ENCODE results near the gene ZBTB7C.

Gene ZBTB7C

DNA sequence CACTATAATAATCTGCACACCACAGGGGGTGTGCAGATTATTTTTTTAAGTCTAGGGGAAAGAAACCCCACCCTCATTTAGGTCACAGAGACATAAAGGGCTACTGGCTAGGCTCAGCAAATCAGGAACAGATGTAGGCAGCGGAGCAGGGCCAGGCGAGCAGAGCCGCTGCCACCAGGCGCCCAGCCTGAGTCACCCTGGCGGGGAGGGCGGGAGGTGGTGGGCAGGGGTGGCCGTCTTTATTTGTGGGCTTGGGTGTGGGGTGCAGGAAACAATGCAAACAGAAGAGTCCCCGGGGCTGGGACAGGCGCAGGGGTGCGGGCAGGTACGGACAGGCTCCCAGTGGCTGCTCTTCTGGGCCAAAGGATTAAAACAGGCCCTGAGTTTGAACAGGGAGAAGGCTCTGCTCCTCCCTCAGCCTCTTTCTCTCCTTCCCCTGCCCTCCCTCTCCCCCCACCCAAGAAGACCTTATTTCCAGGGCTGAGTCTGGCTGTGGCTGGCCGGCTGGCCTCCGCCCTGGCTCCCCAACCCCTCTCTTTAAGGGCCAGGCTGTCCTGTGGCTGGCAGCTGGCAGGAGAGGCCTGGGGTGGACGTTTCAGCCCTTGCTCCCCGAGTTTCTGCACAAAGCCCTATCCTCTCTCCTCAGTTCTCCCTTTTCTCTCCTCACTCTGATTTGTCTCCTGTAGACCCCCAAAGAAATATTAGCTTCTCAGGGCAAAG is 335.8 kb downstream of the ZBTB7C start:
- no peak for FAIRE-seq

DNA sequence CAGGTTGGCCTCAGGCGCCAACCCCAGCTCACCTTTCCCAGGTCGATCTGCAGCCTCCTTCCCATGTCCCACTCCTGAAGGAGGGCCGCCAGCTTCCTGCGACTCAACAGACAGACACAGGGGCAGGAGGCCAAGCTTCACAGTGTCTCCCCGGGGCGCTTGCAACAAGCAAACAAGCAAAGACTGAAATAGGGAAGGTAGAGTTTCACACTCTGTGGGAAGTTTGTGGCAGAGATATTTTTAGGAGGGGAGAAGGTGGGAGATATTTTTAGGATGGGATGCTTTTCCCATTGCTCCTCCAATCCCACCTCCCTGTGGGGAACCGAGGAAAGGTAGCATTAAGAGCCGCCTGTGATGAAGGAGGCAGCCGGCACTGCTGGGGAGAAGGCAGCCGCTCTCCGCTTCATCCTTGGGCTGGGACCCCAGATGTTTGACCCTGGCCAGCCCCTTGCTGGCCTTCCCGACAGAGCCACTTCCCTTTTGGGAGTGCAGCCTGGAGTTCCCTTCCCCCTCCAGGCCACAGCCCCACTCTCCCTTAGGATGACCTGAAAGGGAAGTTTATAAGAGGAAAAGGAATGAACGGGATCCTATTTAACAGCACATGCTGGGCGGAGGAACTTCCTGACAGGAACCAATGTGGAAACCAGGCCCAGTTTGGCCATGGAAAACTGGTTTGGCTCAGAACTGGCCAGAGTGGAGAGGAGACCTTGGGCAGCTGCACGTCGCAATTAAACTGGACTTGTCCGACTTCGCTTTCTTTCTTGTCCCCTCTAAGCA is 336.6 kb downstream of the ZBTB7C start:
- FAIRE-seq, result no peak

DNA sequence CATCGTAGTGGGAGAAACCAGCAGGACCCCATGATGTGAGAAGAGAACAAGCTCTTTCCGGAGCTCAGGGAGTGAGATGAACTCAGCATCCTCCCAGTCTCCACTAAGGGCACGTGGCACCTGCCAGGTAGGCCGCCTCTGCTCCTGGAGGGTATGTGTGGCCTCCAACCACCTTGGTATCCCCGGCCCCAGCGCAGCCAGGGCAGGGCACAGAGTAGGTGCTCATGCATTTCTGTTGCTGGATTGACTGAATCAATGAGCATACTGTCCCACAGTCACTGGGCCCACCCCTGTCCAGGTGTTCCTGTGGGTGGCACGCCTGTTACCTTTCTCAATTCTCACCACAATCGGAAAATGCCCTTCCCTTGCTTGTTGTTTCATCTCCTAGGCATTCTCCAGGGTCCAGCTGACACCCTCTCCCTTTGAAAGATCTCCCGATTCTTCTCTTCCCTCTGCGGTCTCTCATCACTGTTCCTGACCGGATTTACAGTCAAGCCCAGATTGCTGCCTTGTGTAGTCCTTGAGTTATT is 340.2 kb downstream of the ZBTB7C start:
- FAIRE-seq, result no peak

DNA sequence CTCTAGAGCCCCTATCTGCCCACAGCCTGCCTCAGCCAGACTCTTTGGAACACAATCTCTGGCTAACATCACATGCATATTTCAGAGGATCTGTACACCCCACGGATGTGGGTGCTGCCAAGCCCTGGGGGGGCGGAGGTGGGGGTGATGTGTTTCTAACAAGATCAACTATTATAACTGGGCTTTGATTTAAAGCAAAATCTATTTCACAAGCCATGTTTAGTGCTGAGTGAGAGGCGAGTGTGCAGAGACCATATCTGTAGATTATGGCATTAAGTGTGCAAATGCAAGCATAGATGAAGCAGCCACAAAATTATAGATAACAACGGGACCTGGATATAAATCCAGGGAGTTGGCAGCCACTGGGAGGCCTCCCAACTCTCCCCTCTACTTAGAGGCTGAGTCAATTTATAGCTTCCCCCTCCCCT is 342.9 kb downstream of the ZBTB7C start:
- FAIRE-seq, result no peak

DNA sequence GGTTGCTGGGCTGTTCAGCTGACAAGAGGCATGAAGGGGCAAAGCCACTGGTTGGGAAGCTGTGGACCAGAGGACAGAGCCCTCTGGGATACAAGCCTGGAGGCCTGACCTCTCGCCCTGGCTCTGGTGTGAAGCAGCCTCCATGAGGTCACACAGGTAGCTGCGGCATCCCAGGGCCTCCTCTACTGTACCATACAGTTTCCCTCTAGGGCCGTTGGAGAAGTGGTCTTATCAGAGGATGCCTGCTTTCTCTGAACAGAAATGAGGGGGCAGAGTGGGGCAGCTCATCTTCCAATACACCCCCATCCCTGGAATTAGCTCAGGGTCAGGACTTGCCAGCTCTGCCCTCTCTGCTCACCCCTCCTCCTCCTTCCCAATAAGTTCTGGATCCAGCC is 343.6 kb downstream of the ZBTB7C start:
- FAIRE-seq, result no peak

DNA sequence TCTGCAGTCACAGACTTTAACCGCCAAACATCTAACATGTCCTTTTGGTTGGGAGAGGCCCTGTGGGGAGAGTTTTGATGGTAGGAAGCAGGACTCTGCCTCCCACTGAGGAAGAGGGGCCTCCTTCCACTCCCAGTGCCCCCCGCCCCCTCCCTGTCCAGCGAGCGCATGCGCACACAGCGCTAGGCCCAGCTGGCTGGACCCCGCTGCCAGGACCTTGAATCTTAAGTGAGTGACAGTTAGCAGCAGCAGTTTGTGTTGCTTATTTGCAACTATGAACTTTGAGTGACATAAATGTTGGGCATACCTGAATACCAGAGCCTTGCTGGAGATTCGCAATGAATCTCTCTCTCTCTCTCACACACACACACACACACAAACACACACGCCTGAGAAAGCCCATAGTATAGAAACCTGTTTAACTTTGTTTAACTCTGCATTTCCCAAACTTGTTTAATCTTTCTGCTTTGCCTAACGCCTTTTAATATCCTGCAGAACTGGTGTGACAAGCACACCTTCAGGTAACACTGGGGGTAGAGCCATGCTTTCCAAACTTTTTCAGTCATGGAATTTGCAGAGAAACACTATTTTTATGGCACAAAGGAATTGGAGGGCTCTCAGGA is 344.1 kb downstream of the ZBTB7C start:
- FAIRE-seq, result no peak

DNA sequence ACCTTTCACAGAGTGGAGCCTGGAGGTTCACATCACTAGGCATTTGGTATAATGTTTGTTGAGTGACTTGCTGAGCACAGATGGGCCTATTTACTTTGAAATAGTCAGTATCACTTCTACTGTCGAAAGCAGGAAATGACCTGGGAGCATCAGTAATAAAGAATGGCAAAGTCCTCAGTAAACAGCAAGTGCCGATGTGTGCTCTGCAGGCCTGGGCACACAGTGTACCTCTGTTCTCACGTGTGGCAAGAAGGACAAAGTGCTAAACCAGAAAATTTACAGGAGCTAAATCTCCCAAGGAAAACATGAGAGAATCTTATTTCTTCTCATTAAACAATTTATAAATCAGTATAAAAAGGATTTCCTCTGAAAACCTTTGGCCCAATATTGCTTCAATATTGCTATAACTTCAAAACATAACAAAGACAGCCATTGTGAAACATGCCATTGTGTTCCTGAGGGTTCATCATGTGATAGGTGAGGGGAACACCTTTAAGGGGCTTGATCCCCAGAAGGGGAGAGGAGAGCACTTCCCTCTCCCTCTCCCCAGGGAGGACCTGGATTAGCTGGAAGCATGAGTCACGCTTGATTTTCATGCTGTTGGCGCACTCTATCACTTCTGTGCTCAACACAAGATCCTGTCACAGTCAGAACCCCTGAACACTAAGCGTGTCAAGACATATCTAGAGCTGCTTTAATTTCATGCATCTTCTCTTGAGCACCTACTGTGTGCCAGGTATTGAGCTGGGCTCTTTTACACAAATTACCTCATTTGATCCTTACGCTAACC is 347.2 kb downstream of the ZBTB7C start:
- FAIRE-seq, result no peak

DNA sequence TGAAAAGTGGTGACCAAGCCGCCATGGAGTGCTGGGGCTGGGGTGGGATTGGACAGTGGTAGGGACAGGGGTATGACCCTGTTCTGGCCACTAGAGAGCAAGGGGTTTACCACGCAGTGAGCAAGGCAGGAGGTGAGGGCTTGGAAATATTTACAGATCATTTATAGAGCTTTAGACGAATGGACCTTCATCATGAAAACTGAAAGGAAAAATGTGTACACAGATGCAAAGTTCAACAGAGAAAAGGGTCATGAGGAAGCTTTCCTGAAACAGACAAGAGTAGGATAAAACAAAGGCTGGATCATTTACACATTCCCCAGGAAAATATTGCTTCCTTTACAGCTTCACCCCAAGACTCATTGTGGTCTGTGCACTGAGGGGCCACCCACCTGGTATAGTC is 348.2 kb downstream of the ZBTB7C start:
- no peak for FAIRE-seq

DNA sequence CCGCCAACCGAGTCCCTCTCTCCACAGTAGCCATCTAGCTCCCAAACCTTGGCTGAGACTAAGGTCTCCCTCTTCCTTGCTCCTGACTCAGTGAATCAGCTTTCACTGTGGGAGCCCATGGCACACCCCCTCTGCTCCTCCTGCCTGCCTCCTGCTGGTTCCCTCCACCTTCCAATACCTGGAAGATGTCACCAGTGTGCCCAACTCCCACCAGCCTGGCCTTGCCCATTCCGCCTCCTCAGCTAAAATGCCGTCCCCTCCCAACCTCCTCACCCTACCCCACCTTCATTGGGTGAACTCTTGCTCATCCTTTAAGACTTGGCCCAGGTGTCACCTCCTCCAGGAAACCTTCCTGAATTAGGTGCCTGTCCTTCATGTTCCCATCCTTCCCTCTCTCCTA is 348.8 kb downstream of the ZBTB7C start:
- no peak for FAIRE-seq

DNA sequence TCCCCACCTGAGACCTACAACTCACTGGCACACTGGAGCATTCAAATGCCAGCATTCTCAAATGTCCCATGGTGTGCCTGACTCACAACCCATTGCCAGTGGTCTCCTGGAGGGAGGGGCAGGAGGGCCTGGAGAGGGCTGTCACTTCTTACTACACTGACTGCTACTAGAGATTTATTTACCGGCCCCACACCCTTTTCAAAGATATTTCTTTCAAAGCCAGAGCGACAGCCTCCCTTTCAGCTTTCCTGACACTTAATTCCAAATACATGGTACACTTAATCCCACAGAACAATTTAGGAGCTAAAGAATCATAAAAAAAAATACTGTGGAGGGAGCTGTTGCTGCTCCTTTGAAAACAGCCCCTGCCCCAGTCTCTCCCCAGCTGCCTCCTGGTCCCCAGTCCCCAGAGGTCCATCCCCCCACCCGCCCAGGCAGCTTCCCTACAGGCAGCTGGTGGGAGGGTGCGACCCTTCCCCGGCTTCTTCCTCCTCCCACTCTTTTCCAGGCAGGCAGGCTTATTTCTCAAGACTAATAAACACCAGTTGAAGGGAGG is 349.6 kb downstream of the ZBTB7C start:
- no peak for FAIRE-seq

DNA sequence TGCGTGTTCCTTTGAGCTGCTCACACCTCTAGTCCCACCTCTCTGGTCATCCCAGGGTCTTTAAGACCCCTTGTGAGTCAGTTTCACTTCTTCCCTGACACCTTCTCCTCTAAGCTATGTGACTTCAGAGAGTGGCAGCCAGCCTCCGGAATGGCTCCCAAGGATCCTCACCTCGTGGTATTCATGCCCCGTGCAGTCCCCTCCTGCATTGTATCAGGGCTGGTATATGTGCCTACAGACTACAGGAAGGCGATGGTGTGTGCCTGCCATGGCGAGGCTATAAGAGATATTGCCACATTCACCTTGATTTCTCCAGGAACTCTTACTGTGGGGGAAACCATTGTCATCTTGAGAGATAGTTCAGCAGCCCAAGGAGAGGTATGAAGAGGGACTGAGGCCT is 350.7 kb downstream of the ZBTB7C start:
- FAIRE-seq, result no peak

DNA sequence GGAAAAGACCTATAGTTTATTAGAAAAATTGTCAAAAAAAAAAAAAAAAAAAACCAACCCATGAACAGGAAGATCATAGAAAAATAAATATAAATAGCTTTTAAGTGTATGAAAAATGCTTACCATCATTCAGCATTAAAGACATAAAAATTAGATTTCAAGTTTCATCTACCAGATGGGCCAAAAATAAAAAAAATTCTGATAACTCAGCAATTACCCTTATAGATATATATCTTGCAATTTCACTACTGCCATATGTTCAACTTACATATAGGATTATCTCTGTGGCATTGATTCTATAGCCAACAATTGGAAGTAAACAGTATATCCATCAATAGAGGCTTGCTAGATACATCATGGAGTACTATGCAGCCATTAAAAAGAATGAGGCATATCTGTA is 352.2 kb downstream of the ZBTB7C start:
- FAIRE-seq, result no peak

DNA sequence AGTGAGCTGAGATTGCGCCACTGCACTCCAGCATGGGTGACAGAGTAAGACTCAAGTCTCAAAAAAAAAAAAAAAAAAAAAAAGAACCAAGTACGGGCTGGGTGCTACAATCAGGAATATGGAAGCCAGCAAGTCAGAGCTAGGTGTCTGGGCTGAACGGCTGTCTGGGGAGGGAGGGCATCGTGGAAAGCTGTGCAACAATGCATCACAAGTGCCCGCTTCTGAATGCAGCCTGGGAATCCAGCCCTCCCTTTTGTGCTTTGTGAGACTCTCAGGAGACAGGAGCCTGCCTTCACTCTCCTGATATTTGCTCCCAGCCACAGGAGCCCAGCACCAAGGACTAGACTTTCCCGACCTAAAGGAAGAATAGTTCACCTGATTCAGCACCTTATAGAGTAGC is 353.8 kb downstream of the ZBTB7C start:
- no peak for FAIRE-seq

DNA sequence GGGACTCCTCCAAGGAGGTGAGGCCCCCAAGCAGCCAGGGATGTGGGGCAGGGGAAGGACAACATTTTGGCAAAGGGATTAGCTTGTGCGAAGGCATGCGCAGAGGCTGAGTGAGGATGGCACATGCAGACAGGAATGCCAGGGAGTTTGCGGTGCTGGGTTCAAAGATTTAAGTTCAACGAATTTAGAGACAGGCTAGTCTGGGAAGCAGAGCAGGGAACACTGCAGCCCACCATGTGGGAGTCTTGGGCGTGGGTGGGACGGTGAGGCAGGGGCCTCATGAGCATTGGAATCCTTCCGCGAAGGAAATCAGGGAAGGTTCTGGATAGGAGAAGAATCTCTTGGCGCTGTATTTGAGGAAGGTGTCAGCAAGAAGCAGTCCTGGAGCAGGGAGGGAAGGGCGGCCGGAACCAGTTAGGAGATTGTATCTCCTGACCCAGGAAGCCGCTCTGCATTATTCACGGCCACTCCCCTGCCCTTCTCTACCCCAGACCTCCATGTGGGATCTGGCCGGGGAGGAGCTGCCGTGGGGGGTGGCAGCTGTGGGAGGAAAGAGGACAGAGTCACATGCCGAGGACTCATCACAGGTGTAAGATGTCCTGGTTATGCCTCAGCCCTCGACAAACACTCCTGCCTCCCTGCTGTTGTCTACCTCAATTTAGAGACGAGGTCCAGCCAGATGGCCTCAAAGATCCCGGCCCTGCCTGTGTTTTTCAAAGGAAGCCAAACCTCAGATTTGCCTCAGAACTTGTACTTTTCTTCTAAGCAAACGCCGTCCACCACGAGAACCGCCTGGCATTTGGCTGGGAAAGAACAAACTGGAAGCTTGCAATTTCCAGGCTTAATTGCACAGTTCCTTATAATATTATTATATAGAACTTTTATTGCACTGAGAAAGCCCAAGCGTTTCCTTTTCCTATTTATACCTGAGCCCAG is 355.0 kb downstream of the ZBTB7C start:
- no peak for FAIRE-seq

DNA sequence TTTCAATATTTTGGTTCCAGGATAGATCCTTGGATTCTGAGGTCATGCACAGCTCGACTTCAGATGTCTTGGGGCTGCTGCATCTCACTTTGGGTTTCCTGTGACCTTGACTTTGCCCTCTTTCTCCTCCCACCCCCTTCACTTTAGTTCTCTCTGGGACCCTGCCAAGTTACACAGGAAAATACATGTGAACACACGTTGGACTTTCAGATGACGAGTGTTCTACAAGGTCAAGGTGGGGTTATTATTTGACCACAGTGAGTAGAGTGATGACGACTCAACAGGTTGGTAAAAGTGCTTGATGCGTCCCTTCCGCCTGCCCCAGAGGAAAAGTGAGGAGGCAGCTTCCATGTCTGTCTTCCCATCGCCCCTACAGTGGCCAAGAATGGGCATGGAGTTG is 356.3 kb downstream of the ZBTB7C start:
- no peak for FAIRE-seq

DNA sequence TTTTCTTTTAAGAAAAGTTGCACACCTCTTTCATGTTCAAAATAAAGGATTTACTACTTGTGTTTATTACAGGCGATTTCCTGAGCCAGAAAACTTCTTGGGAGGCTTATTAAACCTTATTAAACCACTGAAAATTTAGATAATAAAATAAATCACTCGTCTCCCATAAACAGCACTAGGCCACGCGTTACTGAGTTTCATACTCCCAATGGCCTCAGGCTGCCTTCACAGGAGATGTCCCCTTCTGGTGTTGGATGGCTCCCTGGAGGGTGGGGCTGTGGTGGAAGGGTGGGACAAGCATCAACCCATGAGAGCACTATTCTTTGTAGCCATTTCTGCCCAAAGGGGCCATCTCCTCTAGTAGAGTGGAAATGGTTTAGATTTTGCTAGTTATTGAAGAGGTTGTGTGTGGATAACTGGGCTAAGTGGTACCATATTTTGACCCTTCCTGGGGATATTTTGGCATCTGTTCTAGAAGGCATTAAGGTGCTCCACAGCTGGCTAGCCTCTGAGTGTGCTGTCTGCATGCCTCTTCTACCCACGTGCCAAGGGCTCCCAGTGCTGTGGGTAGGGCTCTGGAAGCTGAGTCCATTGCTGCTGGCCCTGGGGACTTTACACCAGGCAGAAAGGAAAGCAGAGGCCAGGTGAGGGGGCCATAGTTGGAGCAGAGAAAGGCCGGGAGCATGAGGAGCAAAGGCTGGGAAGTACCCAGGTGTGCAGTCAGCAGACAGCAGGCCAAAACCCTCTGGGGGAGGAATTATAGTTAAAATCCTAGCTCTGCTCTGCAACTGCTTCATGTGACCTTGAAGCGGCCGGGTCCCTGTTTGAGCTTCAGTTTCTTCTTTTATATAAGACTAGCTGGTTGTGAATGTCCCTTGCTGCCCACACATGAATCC is 357.0 kb downstream of the ZBTB7C start:
- FAIRE-seq, result no peak

DNA sequence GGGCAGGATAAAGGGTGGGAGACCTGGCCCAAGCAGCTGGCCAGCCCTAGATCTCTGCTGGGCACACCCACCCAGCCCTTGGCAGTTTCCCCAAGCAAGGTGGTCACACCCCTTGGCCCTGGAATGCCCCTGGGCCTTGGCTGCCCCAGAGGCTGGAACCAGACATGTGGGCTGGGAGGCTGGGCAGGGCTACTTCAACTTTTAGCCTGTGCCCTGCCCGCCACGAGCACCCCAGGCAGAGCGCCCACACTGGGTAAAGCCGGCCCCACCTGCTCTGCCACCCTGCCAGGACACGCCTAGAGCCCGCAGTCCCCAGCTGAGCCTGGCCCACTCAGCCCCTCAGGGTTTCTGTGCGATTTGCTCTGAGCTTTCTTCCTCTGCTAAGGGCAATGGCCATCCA is 359.0 kb downstream of the ZBTB7C start:
- no peak for FAIRE-seq

DNA sequence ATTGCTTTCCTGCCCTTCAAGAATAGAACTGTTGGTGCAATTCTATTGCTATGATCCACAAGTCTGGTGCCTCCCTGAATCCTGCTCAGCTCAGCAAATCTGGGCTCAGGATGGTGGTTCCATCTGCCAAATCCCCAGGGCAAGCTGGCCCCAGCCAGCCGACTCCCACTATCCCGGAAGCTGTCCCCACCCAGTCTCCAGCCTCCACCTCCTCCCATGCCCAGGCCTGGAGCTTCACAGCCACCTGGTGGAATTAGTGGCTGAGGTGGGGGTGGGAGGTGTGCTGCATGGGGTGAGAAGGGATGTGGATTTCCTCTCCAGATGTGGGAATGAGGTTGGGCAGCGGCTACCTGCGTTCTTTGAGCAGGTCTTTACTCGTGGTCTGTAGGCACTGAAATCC is 359.4 kb downstream of the ZBTB7C start:
- no peak for FAIRE-seq

DNA sequence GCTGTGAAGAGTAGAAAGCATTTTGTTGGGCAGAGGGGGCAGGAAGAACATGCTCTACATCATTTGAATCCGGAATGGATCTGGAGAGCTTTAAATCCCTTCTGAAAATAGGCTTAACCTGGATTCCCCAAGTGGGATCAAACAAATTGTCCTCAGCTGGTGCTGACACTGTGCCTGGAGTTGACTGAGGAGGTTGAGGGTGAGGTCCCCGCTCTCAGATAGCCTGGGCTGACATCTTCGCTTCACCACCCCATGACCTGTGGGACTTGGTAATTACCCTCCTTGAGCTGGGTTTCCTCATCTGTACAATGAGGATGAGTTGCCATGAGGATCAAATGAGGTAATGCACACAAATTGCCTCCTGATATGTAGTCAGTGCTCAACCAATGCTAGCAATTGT is 360.9 kb downstream of the ZBTB7C start:
- FAIRE-seq, result no peak

DNA sequence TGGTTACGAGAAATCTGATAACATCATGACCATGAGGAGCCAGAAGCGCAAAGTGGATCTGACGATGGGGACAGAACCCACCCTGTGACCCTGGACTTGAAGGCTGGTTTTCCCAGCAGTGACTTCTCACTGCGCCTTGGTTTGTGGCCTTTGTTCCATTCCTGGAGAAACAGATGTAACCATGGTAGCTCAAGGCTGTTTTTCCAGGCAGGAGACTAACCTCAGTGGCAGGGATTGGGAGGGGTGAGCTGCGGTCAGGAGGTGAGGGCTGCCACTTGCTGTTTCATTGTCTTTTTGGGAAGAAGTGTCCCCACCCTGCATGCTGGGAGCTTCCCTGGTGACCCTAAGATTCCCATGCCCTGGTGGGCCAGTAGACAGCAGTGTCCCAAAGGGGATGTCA is 362.3 kb downstream of the ZBTB7C start:
- no peak for FAIRE-seq

DNA sequence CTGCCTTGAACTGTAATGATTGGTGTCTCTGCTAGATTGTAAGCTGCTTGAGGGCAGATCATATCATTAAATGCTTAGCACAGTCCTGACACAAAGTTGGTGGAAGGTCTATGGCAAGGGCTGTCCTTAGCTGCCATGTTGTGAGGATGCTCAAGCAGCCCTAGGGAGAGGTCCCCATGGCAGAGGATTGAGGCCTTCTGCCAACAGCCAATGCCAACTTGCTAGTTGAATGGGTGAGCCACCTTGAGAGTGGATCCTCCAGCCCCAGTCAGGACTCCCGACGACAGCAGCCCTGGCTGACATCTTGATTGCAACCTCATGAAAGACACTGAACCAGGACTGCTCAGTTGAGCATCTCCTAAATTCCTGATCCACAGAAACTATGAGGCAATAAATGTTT is 363.4 kb downstream of the ZBTB7C start:
- FAIRE-seq, result no peak
